ENCODE measurements around the gene CST9. TPM values are rescaled to one million over a fixed set of nuclear protein-coding genes. Genes with fewer than 3 reads are reported as not detected.

Gene CST9, protein sequence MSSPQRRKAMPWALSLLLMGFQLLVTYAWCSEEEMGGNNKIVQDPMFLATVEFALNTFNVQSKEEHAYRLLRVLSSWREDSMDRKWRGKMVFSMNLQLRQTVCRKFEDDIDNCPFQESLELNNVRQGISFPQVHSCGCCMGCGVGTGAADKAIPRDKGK
- not detected in 2 replicates for total RNA-seq

DNA sequence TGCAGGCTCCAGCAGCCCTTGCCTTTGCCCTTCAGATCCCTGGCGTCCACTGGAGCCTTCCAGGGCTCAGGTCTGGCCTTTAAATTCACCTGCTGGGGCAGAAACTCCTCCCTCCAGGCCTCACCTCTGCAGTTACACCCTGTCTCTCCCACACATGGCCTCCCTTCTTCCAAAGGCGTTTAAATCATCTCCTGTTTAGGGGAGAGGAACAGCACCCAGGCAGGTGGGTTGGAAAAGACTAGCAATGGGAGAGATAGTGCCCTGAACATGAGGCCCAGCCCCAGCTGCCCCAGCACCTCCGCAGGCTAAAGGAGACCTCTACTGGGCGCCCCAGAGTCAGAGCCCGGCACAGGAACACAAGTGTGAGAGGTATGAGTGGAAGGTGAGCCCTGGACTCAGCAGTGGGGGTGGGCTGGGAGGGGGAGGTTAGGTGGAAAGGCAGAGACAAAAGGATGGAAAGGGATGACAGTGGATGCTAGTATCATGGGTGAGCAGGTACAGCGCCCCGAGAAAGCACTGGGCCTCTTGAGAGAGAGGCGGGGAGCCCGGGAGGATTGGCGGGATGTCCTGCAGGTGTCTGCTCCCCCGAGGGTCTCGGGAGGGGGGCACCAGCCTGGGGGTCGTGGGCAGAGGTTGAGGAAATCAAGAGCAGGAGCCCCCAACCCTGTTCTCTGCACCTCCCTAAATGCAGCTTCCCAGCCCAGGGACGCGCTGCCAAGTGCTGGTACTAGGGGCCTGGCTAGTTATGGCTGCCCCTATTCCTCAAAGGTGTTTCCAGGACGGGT is at the start of gene CST9:
Gene CST9, minus strand, starts transcription at position 51 of the 785 bp plus-strand sequence. CDS start 53 bp downstream, outside the sequence.

GRCh38 chr20:23637282-23638221 is 31.8 kb upstream of the CST9 start, which contains the start of gene CST3:
Gene CST3 (minus strand): TSS chr20:23637955. CDS start chr20:23637862, 93 bp downstream.

DNA sequence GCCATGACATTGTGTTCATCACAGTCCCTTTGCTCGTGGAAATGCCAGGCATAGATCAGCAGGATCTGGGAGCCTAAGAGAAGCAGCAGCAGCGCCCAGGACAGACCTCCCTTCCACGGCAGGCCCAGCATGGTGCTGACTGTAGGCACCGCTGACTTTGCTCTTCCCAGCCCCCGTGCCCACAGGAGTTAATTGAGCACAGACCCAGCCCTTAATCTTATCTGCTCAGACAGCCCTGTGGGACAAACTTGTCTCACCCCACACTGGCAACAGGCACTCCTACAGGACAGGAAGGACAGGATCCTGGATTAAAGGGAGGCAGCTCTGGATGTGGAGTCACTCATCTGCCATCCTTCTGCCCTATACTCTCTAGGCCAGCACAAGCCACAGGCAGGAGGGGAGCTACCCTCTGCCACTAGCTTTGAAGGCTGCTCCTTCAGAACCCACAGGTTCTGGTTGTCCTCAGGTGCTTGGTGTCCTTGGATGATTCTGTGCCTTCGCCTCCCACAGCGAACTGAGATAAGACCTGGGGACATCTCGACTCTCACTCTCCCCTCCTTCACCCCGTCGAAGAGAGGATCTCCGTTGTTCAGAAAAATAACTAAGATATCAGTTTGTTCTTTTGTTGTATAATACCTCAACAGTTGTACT is 37.3 kb downstream of the CST9 start, which contains the start of gene CST9L:
Gene CST9L, minus strand, starts transcription at position 165 of the 651 bp plus-strand sequence. Its CDS starts 34 bp downstream, at position 131.

Other genes starting within 250 kb of the CST9 start
- 13.2 and 21.0 TPM in 2 replicates for gene GZF1, start 243.7 kb downstream of the CST9 start, total RNA-seq
- 8.6 and 11.2 TPM in 2 replicates for gene NAPB, start 184.4 kb downstream of the CST9 start, total RNA-seq
- not detected in 2 replicates for gene CSTL1, start 166.2 kb downstream of the CST9 start, total RNA-seq
- not detected in 2 replicates for gene CST11, start 153.0 kb downstream of the CST9 start, total RNA-seq
- not detected in 2 replicates for gene CST8, start 114.8 kb downstream of the CST9 start, total RNA-seq
- not detected in 2 replicates for gene CST9L, start 37.4 kb downstream of the CST9 start, total RNA-seq
- 254 and 383 TPM in 2 replicates for gene CST3, start 32.0 kb upstream of the CST9 start, total RNA-seq
- not detected in 2 replicates for gene CST4, start 83.1 kb upstream of the CST9 start, total RNA-seq
- 0.15 and 0.50 TPM in 2 replicates for gene CST1, start 145.0 kb upstream of the CST9 start, total RNA-seq
- gene CST2, start 220.8 kb upstream of the CST9 start, total RNA-seq, result not detected in 2 replicates